Astrocyte of the hippocampus (primary cell): Measurements from ENCODE around the gene MMP24OS.
"Not testable (repeated sequence)": the region's sequence is repeated elsewhere in the genome, so short reads cannot be mapped to it uniquely, and the experiment has no call there.

Experiments
- DNase-seq: peaks from one replicate; pipeline ENCODE4 v3.0.0; 2011; ENCODE audit warnings: low read depth, low spot score

MMP24OS gene

DNA sequence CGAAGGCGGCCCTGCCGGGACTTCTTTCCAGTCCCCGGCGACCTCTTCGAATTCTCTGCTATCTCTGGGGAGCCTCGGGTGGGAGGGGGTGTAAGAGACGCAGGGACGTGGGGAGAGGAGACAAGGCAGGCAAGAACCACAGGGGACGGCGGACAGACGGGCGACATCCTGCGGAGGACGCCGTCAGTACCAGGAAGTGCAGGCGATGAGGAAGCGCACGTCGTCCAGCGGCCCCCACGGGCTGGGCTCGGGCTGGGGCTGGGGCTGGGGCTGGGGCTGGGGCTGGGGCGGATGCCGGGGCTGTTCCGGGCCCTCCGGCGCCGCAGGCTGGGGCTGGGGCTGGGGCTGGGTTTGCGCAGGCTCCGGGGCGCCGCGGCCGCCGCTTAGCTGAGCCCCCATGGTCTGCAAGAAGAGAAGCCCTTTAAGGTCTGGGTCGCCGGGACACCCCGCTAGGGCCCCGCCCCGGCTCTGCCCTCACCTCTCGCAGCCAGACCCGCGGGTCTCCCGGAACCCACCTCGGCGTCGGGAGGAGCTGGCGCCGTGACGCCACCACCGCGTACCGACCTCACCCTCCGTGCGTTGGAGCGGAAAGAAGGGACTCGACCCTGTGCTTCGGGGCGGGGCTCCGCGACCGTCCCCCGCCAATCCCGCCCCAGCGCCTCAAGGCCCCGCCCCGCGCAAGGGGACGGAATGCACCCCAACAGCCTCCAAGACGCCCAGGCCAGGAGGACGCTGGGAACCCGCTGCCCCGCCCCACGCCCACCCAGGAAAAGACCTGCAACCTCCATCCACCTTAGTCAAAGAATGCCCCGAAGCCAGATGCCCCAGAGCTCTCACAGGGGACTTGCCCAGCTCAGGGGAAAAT lies at the start of gene MMP24OS:
TSS of gene MMP24OS (minus strand) at position 592 of the 865 bp plus-strand sequence. CDS start at position 399, 193 bp downstream.
- DNase-seq, result peak; percentile 93

DNA sequence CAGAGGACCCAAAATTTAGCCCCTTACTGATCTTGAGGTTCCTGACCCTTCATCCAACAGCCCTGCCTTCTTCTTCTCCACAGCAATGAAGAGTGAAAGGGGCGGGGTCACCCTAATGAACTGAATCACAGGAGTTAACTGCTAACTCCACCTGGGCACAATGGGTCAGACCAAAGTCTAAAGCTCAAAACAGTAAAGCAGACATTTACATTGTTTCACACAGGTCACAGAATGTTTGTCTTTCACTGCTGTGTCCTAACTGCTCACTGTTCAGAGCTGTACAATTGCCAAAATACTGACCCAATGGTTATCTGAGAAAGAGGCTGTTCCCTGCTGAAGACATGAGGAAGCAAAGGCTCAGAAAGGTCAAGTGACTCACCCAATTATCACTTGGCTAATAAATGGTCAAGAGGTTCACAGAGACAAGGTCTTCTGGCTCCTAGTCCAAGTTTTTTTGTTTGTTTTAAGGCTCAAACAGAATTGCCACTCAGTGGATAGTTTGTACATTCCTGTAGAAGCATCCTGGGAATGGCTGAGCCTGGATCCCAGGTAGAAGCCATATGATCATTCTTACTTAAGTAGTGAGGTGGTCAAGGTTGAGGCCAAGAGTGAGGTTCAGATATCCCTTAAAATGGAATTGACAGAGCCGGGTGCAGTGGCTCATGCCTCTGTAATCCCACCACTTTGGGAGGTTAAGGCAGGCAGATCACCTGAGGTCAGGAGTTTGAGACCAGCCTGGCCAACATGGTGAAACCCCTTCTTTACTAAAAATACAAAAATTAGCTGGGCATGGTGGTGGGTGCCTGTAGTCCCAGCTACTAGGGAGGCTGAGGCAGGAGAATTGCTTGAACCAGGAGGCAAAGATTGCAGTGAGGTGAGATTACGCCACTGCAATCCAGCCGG lies 49.4 kb upstream of the MMP24OS start:
- DNase-seq, result no peak

DNA sequence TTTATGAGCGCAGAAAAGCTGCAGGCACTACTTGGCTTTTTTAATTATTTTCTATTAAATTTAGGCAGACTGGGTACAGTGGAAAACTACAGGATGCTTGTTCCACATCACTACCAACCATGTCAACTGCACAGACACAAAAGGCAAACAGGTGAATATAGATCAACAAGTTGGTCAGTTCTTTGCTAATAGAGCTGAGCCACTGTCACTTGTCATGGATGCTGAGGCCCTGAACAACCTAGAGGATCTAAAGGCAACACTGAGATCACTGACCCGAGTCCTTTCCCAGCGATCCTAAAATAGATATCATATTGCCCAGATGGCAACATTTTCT lies 48.8 kb upstream of the MMP24OS start:
- no peak for DNase-seq

DNA sequence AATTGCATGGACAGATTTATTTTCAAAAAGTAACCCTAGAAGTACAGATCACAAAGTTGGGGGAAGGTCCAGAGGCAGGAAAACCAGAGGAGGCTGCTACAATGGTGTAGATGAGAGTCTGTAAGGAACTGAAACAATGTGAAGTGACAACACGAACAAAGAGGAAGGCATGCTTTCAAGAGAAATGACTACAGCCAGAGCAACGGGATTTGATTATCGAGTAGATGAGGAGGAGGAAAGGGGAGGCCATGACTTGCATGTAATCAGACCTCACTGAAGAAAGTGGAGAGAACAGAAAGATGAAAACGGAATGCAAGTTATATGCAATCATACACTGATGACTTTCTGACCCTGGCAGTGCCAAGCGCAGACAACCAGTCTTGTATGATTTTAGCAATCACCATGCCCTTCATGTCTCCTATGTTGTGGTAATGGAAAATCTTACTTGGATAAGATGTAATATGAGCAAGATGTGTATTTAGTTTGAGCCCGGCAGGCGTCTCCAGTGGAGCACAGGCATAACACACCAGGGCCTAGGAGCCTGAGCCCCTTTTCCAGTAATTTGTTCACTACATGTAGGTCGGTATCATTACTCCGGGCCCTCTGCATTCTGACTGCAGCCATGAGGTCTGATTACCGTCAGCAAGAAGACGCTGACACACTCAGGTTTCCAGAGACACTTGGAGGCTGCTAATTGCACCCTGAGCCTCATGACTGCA lies 48.3 kb upstream of the MMP24OS start:
- DNase-seq, result peak; percentile 23

DNA sequence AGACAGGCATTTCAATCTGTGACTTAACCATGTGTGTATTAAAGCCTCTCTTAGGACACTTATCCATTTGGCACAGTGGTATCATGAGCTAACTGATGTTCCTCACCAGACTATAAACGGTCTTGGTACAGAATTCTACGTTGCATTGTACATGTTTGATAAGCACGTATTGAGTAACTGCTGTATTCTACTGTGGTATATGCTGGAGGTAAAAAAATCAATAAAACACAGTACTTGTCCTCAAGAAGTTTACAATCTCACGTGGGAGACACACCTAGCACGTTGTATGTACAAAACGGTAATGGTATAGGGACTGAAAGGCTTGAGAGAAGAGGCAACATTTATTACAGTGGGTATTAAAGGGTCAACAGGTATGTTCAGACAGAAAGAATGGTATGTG lies 47.5 kb upstream of the MMP24OS start:
- no peak for DNase-seq

DNA sequence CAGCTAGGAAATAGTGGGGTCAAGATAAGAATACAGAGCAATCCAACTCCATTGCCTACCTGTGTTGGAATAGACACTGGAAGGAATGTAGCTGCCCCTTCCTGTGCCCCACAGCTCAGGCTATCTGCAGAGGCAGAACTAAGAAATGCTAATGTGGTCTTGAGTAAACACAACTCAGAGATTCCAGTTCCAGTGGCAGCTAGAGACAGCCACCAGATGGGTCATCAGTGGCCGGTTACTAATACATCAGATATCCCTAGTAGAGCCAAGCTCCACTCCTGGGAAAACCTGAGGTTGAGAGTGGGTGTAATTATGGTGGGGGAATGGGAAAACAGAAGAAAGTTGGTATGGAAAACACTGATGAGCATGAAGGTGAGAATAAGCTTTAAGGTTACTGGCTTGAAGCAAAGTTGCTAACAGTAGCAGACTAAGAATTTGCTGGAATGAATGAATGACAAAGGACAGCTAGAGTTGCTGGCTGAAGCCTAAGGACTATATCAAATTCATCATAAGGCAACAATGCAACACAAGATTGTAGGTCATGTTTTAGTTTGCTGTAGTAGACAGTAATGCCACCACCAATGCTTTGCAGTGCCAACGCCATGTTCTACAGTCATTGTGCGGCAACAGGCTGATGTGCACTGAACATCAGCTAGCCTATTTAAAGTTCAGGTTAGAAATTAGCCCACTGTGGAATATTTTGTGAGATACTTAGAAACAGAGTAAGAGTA lies 42.6 kb upstream of the MMP24OS start:
- DNase-seq, result peak; percentile 92

DNA sequence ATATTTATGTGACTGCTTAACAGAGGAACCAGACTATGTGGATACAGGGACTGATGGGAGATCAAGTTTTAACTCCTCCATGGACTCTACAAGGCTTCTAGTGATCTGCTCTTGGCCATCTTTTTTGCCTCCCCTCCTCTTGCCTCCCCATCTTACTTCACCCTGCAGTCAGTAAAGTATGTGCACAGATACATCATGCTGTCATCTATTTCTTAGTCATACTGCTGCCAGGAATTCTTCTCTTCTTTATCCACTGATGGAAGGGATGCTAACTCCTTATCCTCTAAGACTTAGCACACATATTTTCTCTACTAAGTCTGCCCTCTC lies 41.9 kb upstream of the MMP24OS start:
- peak; percentile 54 for DNase-seq

DNA sequence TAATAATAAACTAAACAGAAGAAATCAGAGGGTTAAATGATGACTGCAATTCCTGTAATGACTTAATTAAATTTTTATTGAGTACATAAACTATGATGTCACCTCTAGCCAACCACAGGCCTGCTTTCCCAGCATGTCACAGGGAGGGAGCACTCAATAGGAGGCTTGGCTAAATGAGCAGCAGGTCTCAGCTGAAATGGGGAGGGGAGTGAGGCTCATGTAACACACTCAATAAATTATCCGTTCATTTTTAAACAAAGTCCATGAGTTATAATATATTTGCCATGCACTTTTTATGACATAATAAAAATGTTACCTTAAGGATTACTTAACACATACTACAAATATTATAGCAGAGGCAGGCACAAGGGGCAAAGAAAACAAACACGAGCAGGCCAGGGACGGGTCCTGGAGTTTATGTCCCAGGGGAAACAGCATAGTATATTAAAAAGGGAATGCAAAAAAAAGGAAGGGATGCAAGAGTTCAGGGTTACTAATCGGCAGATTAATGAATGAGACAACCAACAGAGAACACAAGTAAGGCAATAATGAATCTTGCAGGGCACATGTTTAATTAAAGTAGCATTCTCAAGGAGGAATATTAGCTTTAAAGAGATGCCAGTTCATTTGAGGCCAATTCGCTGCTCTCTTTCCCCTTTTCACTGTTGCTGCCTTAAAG lies 41.4 kb upstream of the MMP24OS start:
- DNase-seq, result peak; percentile 68

DNA sequence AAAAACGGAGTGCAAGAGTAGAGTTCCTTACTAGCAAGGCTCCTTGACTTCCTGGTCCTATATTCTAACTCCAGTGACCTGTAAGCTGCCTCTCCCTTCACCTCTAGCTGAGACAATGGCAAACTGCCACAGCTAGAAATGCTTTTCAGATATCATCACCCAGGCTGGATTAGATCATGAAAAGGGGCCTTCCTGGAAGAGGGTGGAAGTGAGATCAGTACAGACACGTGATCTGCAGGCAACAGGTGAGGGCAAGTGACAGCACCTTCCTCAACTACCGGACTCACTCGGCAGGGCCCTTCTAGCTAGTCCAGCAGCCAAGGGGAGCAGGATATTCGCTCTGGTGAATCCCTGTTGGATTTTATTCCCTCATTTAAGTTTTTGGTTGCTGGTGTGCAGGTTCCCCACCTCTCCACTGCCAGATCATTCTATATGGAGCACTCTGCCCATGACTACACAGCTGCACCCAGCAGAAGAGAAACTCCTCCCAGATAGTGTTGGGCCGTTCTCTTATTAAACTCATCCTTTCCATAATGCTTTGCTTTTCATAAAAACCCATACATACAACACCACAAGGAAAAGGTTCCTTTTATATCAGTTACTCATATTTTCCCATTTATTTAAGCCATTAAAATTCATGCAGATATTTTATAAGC lies 40.7 kb upstream of the MMP24OS start:
- peak; percentile 85 for DNase-seq

DNA sequence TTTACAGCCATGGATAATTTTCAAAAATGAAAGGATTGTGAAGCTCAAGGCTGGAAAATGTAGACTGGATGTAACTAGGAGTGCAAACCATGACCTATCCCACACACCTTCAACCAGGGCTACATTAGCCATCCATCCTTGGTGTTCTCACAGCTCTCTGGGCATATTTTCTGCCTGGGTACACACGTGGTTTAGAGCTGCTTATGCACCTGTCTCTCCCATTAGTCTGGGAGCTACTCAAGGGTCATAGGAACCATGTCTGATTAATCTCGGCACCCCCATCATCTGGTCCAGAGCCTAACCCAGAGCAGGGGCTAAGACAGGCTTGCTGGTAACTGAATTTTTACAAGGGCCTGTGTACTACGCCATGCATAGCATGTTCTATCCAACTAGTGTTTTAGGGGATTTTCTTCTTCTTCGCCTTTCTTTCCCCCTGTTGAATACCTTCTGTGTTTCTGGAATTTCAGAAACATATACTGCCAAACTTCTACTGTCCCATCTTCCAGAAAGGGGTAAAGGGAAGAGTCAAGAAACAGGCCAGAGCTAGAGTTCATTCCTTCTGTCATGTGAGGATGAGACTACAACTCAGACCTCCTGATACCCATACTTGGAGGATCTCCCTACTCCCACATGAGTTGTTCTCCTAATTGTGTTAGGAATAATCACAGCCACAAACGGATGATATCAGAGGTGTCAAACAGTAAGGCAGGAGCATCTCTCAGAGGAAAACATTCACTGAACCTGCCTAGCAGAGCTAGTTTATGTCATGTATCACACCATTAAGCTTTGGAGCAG lies 39.7 kb upstream of the MMP24OS start:
- no peak for DNase-seq

DNA sequence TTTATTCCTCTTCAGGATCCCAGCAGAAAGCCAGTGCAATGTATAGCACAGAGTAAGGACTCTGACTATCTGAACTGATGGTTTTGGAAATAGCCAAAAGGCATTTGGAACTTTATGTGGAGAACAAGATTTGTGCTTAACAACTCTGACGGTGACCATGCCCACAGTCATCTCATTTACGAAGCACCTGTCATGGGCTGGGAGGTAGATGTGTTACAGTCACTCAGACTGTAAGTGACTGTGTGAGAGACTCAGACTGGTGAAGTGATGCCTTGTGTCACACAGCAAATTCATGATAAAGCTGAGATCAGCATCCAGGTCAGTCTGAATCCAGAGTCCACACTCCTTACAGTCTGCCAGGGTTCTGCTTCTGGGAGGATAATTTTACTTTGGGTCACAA lies 38.2 kb upstream of the MMP24OS start:
- DNase-seq, result no peak

DNA sequence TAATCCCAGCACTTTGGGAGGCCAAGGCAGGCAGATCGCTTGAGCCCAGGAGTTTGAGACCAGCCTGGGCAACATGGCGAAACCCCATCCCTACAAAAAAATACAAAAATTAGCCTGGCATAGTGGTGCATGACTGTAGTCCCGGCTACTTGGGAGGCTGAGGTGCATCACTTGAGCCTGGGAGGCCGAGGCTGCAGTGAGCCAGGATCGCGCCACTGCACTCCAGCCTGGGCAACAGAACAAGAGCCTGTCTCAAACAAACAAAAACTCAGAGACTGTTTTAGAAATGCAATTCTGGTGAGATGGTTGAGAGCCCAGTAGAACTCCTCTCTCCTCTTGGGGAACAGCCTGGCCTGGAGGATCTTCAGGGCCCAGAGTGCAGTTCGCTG lies 37.7 kb upstream of the MMP24OS start:
- DNase-seq, result not testable (repeated sequence)

DNA sequence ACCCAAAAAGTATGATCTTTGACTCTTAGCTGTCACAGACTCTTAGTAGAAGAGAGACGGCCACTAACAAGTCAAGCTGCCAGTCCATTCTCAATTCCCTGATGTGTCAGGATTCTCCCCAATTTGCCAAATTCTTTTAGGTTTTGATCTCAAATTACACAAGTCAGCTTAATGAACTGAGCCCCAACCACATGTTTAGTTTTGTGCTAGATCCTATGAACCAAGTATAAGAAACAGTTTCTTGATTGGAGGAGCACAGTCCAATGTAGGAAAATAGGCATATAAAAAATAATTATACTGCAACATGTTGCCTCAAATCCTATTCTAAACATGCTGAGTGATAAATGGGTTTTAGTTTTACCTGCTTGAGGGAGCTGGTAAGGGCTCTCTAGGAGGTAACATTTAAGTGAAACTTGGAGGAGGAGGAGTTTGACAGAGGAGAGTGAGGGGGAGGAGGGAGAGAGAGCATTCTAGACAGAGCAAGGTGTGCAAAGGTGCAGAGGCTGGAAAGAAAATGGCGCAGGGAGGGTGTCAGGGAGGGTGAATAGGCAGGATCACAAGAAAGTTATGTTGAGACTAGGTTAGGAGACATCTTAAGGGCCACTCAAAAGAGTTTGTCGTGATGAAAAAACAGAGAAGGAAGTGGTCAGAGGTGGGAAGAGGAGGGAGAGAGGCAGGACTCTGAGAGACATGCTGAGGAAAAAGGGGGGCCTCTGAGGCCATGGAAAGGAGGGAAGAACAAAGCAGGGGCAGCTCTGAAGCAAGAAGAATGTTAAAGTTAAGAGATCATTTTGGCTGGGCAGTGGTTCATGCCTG lies 37.1 kb upstream of the MMP24OS start:
- peak; percentile 44 for DNase-seq

DNA sequence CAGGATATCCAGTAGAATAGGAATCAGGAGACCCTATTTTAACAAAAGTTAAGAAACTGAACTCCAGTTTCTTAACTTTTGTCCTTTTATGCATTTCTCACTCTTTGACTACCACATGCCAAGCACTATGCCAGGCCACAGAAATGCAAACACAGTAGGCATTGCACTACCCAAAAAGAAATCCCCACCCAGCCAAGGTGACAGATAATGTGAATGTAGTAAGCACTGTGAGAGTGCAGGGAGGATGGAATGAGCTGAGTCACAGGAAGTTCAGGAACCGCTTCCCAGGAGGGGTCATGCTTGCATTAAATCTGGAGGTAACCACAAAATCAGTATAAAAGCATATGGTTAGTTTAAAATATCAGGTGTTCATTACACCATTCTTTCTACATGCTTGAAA lies 34.4 kb upstream of the MMP24OS start:
- DNase-seq, result peak; percentile 92

DNA sequence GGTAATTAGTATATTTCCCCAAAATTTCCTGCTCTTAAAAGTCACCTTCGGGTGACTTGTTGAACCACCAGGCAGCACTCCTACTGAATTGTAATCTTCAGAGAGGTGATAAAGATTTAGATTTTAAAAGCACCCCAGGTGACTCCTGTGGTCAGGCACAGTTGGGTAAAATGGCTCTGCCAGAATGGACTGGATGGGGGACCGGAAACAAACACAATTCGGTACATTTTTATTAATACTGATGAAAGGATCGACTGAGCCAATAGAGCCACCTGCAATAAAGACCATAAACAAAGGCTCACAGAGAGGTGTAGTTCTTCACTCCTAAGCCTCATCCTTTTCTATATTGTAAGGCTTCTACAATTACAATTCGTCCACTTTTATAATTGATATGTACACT lies 33.9 kb upstream of the MMP24OS start:
- DNase-seq, result no peak

DNA sequence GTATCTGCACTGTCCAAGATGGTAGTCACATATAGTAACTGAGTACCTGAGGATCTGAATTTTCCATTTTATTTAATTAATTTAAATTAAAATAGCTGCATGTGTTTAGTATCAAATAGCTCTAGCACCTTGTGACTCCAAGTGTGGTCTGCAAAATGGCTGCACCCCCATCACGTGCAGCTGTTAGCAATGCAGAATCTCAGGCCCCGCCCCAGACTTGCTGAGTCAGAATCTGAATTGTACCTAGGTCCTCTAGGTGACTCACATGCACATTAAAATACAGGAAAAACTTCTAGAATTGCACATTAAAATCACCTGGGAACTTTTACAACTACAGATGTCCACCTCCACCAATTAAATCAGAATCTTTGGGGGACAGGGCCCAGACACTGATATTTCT lies 33.5 kb upstream of the MMP24OS start:
- DNase-seq, result peak; percentile 71

DNA sequence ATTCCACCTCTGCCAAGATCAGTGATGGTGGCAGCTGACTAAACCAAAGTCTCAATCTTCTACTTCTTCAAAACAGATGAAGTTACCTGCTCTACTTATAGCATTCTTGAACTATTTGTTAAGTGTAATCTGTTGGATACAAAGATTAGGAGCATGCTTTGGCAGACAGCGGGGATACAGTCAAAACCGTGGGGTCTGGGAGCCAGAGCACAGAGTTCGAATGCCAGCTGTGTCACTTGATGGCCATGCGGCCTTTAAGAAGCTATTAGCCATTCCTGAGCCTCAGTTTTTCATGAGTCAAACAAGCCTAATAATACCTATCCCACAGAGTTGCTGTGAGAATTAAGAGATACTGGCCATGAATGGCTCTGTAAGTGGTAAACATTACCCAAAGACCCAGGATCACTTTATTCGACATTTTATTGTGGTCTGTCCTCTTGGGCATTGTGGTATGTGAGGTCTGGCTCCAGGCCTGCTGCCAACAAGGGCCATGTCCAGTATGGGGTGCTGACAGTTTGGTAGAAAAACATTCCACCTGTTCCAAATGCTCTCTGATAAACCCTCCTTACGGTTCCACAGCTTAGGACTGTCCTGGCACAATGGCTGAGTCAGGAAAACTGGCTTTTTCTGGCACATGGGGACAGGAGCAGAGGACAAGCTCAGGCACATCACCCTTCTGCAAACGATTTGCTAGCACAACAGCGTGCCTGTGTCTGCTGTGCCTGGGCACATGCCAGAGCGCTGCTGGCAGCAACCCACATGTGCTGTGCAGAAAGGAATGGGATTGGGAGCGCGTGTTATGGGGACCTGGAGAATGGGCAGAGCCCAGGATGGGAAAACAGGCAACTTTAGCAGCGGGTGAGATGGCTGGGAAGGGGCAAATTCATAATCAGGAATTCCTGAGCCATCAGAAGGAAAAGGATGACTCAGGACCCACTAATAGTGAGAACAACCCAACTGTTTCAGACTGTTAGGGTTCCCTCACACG lies 30.0 kb upstream of the MMP24OS start:
- peak; percentile 95 for DNase-seq
